ENCODE measurements around the gene RNU6-9. TPM values are rescaled to one million over a fixed set of nuclear protein-coding genes. Genes with fewer than 3 reads are reported as not detected.

RNU6-9 gene
- total and polyA plus RNA-seq, 11 donors: not detected

DNA sequence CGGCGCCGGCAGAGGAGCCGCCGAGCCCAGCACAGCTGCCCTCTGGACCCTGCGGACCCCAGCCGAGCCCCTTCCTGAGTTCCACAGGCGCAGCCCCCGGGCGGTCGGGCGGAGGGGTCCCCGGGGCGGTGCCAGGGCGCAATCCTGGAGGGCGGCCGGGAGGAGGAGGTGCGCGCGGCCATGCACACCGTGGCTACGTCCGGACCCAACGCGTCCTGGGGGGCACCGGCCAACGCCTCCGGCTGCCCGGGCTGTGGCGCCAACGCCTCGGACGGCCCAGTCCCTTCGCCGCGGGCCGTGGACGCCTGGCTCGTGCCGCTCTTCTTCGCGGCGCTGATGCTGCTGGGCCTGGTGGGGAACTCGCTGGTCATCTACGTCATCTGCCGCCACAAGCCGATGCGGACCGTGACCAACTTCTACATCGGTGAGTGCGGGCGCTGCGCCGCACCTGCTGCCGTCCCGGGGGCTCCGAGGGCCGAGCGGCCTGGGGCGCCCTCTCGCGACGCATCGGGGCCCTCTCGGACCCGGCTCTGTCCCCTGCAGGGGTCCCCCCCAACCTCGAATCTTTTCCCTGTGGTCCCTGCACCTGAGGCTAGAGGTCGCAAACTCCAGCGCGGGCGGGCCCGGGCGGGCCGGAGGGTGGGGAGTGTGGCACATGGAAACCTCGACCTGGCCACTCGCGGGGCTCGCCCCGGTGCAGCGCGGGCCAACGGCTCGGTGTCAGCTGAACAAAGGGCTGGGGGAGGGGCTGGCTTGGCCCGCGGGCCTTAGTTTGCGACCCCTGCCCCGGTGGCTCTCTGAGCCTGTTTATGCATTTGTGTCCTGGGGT lies 24.3 kb downstream of the RNU6-9 start, which contains the start of gene KISS1R:
KISS1R (plus strand) TSS at position 11 of the 829 bp plus-strand sequence; CDS start at position 181, 170 bp downstream.
- no peak within 1 kb of the TSS for H3K27ac ChIP-seq
- peaks cover 7 to 54% (median 31%) of the 10 kb centered on the region in 12 donors for H3K4me1 ChIP-seq
- peaks cover 38 to 54% (median 48%) of the 10 kb centered on the region in 9 donors for H3K27me3 ChIP-seq
- DNase-seq: no peak
- no peaks in the 10 kb centered on the region for H3K36me3 ChIP-seq
- no peak for ATAC-seq
- WGBS, 4 donors: 0 to 2% (median 1%) methylated on average over 17 to 87 of the region's 87 CpGs
- peak within 1 kb of the TSS; percentile 8 to 47 (median 34) for H3K4me3 ChIP-seq
- TF ChIP-seq, protein P1, sequence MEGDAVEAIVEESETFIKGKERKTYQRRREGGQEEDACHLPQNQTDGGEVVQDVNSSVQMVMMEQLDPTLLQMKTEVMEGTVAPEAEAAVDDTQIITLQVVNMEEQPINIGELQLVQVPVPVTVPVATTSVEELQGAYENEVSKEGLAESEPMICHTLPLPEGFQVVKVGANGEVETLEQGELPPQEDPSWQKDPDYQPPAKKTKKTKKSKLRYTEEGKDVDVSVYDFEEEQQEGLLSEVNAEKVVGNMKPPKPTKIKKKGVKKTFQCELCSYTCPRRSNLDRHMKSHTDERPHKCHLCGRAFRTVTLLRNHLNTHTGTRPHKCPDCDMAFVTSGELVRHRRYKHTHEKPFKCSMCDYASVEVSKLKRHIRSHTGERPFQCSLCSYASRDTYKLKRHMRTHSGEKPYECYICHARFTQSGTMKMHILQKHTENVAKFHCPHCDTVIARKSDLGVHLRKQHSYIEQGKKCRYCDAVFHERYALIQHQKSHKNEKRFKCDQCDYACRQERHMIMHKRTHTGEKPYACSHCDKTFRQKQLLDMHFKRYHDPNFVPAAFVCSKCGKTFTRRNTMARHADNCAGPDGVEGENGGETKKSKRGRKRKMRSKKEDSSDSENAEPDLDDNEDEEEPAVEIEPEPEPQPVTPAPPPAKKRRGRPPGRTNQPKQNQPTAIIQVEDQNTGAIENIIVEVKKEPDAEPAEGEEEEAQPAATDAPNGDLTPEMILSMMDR (IDR thresholded peaks at IDR 0.05): peak in 11 of 12 donors; percentile 9 to 56 (median 40)
- TF ChIP-seq POLR2A (IDR thresholded peaks at IDR 0.05): no peak
- H3K9me3 ChIP-seq: no peaks in the 10 kb centered on the region
- intact Hi-C loops (cut with DNase I): loop anchor here in 5 of 10 donors (1.0 to 5.0 kb wide), 3 partner anchors 40 to 147 kb away; no protein-coding TSS in a partner anchor

DNA sequence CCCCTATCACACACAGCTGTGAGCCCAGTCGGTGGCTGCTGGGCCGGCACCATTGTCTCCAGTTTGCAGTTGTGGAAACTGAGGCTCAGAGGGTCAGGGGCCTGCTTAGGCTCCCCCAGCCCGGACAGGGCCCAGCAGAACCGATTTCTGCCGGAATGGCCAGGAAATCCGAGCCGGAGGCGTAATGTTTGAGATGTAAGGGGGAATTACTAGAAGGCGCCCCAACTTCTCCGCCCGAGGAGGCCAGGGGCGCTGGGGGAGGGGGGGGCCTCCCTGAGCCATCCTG lies 24.8 kb downstream of the RNU6-9 start:
- 0 to 5% (median 4%) methylated on average over 7 to 12 of the region's 12 CpGs; no CpG with 5 or more reads in 1 of the 4 donors for WGBS, 4 donors
- intact Hi-C loops (cut with DNase I): loop anchor here in 4 of 10 donors (5.0 kb wide), 2 partner anchors 41 to 51 kb away; no protein-coding TSS in a partner anchor
- H3K36me3 ChIP-seq: no peaks in the 10 kb centered on the region
- no peak overlapping the region for H3K27ac ChIP-seq
- peaks cover 7 to 54% (median 31%) of the 10 kb centered on the region in 12 donors for H3K4me1 ChIP-seq
- H3K4me3 ChIP-seq: peak overlapping the region in 6 of 12 donors; percentile 8 to 47 (median 38)
- TF ChIP-seq POLR2A (IDR thresholded peaks at IDR 0.05): no peak
- TF ChIP-seq, protein P1 (IDR thresholded peaks at IDR 0.05): no peak
- no peaks in the 10 kb centered on the region for H3K9me3 ChIP-seq
- DNase-seq (no peak), ATAC-seq (no peak)
- peaks cover 38 to 54% (median 48%) of the 10 kb centered on the region in 9 donors for H3K27me3 ChIP-seq

DNA sequence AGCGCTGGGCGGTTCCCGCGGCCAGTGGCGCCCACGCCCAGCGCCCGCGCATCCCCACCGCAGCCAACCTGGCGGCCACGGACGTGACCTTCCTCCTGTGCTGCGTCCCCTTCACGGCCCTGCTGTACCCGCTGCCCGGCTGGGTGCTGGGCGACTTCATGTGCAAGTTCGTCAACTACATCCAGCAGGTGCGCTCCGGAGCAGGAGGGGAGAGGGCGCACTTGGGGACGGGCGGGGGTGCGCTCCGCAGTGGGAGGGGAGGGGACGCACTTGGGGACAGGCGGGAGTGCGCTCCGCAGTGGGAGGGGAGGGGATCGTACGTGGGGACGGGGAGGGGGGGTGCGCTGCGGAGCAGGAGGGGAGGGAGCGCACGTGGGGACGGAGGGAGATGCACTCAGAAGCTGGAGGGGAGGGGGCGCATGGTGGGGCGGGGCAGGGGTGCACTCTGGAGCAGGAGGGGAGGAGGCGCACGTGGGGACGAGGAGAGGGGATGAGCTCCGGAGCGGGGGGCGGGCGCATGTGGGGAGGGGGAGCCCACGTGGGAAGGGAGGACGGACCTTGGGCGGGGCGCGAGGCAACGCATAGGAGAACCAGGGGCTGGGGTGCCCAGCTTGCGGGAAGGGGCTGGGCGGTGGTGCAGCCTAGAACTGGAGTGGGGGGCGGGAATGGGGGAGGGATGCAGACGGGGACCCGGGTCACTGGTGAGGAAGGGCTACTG lies 25.4 kb downstream of the RNU6-9 start:
- Histone ChIP-seq H3K4me1 (peaks cover 7 to 55% (median 30%) of the 10 kb centered on the region in 12 donors), H3K9me3 (no peaks in the 10 kb centered on the region), H3K27me3 (peaks cover 38 to 54% (median 48%) of the 10 kb centered on the region in 9 donors), H3K36me3 (no peaks in the 10 kb centered on the region), H3K4me3 (peak overlapping the region in 1 of 12 donors; percentile 20), H3K27ac (no peak overlapping the region)
- DNase-seq (peak in 1 of 5 donors; percentile 19), ATAC-seq (no peak)
- TF ChIP-seq, protein P1 (IDR thresholded peaks at IDR 0.05): no peak
- TF ChIP-seq POLR2A (IDR thresholded peaks at IDR 0.05): no peak
- intact Hi-C loops (cut with DNase I): loop anchor here in 4 of 10 donors (5.0 kb wide), 2 partner anchors 41 to 51 kb away; no protein-coding TSS in a partner anchor
- 1 to 4% (median 4%) methylated on average over 17 to 58 of the region's 58 CpGs for whole genome bisulfite sequencing, 4 donors

Data from heart left ventricle (tissue), 16 donors.